HL-60 (cell line): ENCODE data around the gene SUN5.
A peak's percentile ranks its signal among the peaks of the same experiment; 100 is the strongest.

Experiments
- DNase-seq, 2 experiments: peaks; one replicate each; pipeline ENCODE4 v3.0.0-alpha.2; 2010 to 2020; ENCODE audit warnings: low read depth in 1 of 2, low spot score in 1 of 2
- H3K27ac ChIP-seq: fragments of 250-450 bp; sonication (Bioruptor Pico); replicated peaks from 2 replicates; pipeline ENCODE4 v1.5.1; 2020; ENCODE audit warnings: mild to moderate bottlenecking, moderate library complexity
- H3K27me3 ChIP-seq: fragments of 250-450 bp; sonication (Bioruptor Pico); 2 replicates; pipeline ENCODE4 v1.5.1; 2021; ENCODE audit warnings: mild to moderate bottlenecking, moderate library complexity; ENCODE audit not compliant: insufficient read depth, poor library complexity, severe bottlenecking
- H3K4me3 ChIP-seq: replicated peaks from 2 replicates; pipeline ENCODE4 v1.5.1; 2011; ENCODE audit warnings: mild to moderate bottlenecking, control low read depth, low read length; ENCODE audit not compliant: insufficient read depth
- GABPA ChIP-seq: IDR thresholded peaks from 2 replicates; pipeline ENCODE4 v1.6.1; 2012; ENCODE audit warnings: low read depth
- POLR2AphosphoS5 ChIP-seq: IDR thresholded peaks from 2 replicates; pipeline ENCODE4 v1.6.1; 2012; ENCODE audit warnings: low read depth
- REST ChIP-seq: IDR thresholded peaks from 2 replicates; pipeline ENCODE4 v1.6.1; 2012; ENCODE audit warnings: low read depth; ENCODE audit not compliant: insufficient replicate concordance
- SPI1 ChIP-seq: IDR thresholded peaks from 2 replicates; pipeline ENCODE4 v1.6.1; 2012; ENCODE audit warnings: low read depth, mild to moderate bottlenecking, borderline replicate concordance
- TF ChIP-seq, protein P1 (sequence below): IDR thresholded peaks from one replicate; pipeline ENCODE4 v1.5.1; 2011; ENCODE audit warnings: low read length, control low read depth, inconsistent platforms; ENCODE audit not compliant: insufficient read depth

The SUN5 gene

GRCh38 chr20:32967961-32968457 is 36.2 kb downstream of the SUN5 start:
- DNase-seq: no peak
- TF ChIP-seq SPI1 (no peak), POLR2AphosphoS5 (no peak), REST (no peak), GABPA (no peak)
- TF ChIP-seq, protein P1, sequence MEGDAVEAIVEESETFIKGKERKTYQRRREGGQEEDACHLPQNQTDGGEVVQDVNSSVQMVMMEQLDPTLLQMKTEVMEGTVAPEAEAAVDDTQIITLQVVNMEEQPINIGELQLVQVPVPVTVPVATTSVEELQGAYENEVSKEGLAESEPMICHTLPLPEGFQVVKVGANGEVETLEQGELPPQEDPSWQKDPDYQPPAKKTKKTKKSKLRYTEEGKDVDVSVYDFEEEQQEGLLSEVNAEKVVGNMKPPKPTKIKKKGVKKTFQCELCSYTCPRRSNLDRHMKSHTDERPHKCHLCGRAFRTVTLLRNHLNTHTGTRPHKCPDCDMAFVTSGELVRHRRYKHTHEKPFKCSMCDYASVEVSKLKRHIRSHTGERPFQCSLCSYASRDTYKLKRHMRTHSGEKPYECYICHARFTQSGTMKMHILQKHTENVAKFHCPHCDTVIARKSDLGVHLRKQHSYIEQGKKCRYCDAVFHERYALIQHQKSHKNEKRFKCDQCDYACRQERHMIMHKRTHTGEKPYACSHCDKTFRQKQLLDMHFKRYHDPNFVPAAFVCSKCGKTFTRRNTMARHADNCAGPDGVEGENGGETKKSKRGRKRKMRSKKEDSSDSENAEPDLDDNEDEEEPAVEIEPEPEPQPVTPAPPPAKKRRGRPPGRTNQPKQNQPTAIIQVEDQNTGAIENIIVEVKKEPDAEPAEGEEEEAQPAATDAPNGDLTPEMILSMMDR: no peak
- H3K27ac ChIP-seq: no peak overlapping the region
- H3K4me3 ChIP-seq: no peak overlapping the region
- H3K27me3 ChIP-seq: no peaks in the 10 kb centered on the region

- H3K27me3 ChIP-seq: no peaks in the 10 kb centered on the region
- no peak overlapping the region for H3K4me3 ChIP-seq
- TF ChIP-seq SPI1: no peak
- no peak for TF ChIP-seq REST
- TF ChIP-seq, protein P1: no peak
- no peak for TF ChIP-seq POLR2AphosphoS5
- TF ChIP-seq GABPA: no peak
- DNase-seq: peak in 1 of 2 experiments; percentile 63
- no peak overlapping the region for H3K27ac ChIP-seq
These were observed 37.1 kb downstream of the SUN5 start for GRCh38 chr20:32966881-32967781.

DNA sequence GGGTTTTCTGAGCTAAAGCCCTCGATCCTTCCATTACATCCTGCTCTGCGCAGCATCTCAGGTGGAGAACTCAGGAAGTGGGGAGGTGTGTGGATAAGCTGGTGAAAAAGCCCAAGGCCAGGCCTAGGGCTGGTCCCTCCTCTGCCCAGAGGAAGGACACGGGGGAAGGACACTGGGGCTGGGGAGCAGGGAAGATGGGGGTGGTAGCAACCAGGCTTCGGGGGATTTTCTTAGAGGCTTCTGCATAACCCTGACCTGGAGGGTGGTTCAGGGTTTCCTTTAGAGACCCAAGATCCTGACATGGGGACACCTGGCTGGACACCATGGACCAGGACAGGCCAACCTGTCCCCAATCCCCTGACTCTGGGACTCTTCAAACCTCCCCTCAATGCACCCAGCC is 37.9 kb downstream of the SUN5 start:
- H3K27ac ChIP-seq: no peak overlapping the region
- H3K27me3 ChIP-seq: no peaks in the 10 kb centered on the region
- TF ChIP-seq GABPA: no peak
- TF ChIP-seq REST: no peak
- TF ChIP-seq SPI1: no peak
- no peak for DNase-seq
- no peak overlapping the region for H3K4me3 ChIP-seq
